Mesendoderm (in vitro differentiated cells): ENCODE results near the gene SIN3B.

ENCODE experiments used
- DNase-seq: peaks from one replicate; pipeline ENCODE4 v3.0.0; 2013
- H2AK5ac ChIP-seq: 2 replicates; pipeline ENCODE4 v1.6.1; 2013; ENCODE audit warnings: low read length, inconsistent platforms
- H2BK120ac ChIP-seq: 2 replicates; pipeline ENCODE4 v1.6.1; 2013; ENCODE audit warnings: low read depth, mild to moderate bottlenecking, low read length, moderate library complexity, mixed read lengths
- H2BK15ac ChIP-seq: replicated peaks from 2 replicates; pipeline ENCODE4 v1.6.1; 2013; ENCODE audit warnings: low read depth, mild to moderate bottlenecking, moderate library complexity
- H2BK5ac ChIP-seq: 2 replicates; pipeline ENCODE4 v1.6.1; 2013; ENCODE audit warnings: low read length, inconsistent platforms
- H3K18ac ChIP-seq: 2 replicates; pipeline ENCODE4 v1.6.1; 2013; ENCODE audit warnings: mild to moderate bottlenecking, low read length, mixed read lengths
- H3K23ac ChIP-seq: one replicate; pipeline ENCODE4 v1.6.1; 2013; ENCODE audit warnings: low read length
- H3K27ac ChIP-seq: 2 replicates; pipeline ENCODE4 v1.5.1; 2013; ENCODE audit warnings: low read depth, mild to moderate bottlenecking, inconsistent platforms, low read length, moderate library complexity
- H3K27me3 ChIP-seq: 2 replicates; pipeline ENCODE4 v1.6.1; 2013; ENCODE audit warnings: low read length, control low read depth, mild to moderate bottlenecking, inconsistent platforms; ENCODE audit not compliant: insufficient read depth, poor library complexity
- H3K36me3 ChIP-seq: 2 replicates; pipeline ENCODE4 v1.6.1; 2013; ENCODE audit warnings: low read length, inconsistent platforms; ENCODE audit not compliant: control insufficient read depth, insufficient read depth
- H3K4ac ChIP-seq: one replicate; pipeline ENCODE4 v1.6.1; 2013; ENCODE audit warnings: low read depth, mild to moderate bottlenecking, low read length, moderate library complexity
- H3K4me1 ChIP-seq: 2 replicates; pipeline ENCODE4 v1.6.1; 2013; ENCODE audit warnings: low read depth, low read length, inconsistent platforms; ENCODE audit not compliant: control insufficient read depth
- H3K4me2 ChIP-seq: 2 replicates; pipeline ENCODE4 v1.6.1; 2013; ENCODE audit warnings: low read length
- H3K4me3 ChIP-seq: 2 replicates; pipeline ENCODE4 v1.5.1; 2013; ENCODE audit warnings: mild to moderate bottlenecking, low read length
- H3K56ac ChIP-seq: one replicate; pipeline ENCODE4 v1.6.1; 2013; ENCODE audit warnings: low read length
- H3K79me1 ChIP-seq: 2 replicates; pipeline ENCODE4 v1.6.1; 2013; ENCODE audit warnings: low read length, inconsistent platforms
- H3K79me2 ChIP-seq: 2 replicates; pipeline ENCODE4 v1.6.1; 2013; ENCODE audit warnings: mild to moderate bottlenecking, low read length; ENCODE audit not compliant: control insufficient read depth, insufficient read depth
- H3K9ac ChIP-seq: 2 replicates; pipeline ENCODE4 v1.6.1; 2013; ENCODE audit warnings: low read length, inconsistent platforms
- H4K5ac ChIP-seq: one replicate; pipeline ENCODE4 v1.6.1; 2013; ENCODE audit warnings: low read length
- H4K8ac ChIP-seq: one replicate; pipeline ENCODE4 v1.6.1; 2013; ENCODE audit warnings: low read depth, mild to moderate bottlenecking, control low read depth, low read length, moderate library complexity
- WGBS: extraction: QIAGEN DNeasy Blood & Tissue Kit; methylation state at CpG from one replicate; pipeline ENCODE4 v1.1.7; 2013; ENCODE audit warnings: low lambda C conversion rate, missing lambda C conversion rate; ENCODE audit not compliant: insufficient coverage; ENCODE audit errors: extremely low coverage; 5-methylcytosine and 5-hydroxymethylcytosine counted together

The SIN3B gene

GRCh38 chr19:16921766-16922591 is 92.8 kb downstream of the SIN3B start:
- Histone ChIP-seq H3K4me2 (no peak overlapping the region), H3K27me3 (no peaks in the 10 kb centered on the region), H3K4ac (no peak overlapping the region), H3K36me3 (no peaks in the 10 kb centered on the region), H3K79me1 (no peaks in the 10 kb centered on the region), H3K18ac (no peak overlapping the region), H3K4me1 (no peaks in the 10 kb centered on the region), H4K8ac (no peak overlapping the region), H2BK15ac (no peak overlapping the region), H4K5ac (no peak overlapping the region), H3K4me3 (no peak overlapping the region), H2BK120ac (no peak overlapping the region), H2BK5ac (no peak overlapping the region), H3K56ac (no peak overlapping the region), H2AK5ac (no peak overlapping the region), H3K27ac (no peak overlapping the region), H3K23ac (no peak overlapping the region), H3K79me2 (no peaks in the 10 kb centered on the region), H3K9ac (no peak overlapping the region)
- DNase-seq = no peak
- no CpG with 5 or more reads among the region's 21 CpGs for WGBS

GRCh38 chr19:16922592-16922934 is 93.4 kb downstream of the SIN3B start:
- H3K18ac ChIP-seq = no peak overlapping the region
- no peak overlapping the region for H3K9ac ChIP-seq
- no peaks in the 10 kb centered on the region for H3K79me2 ChIP-seq
- H3K4me1 ChIP-seq = no peaks in the 10 kb centered on the region
- H3K23ac ChIP-seq = no peak overlapping the region
- no peak overlapping the region for H3K4ac ChIP-seq
- H3K4me3 ChIP-seq = no peak overlapping the region
- no peak overlapping the region for H2BK5ac ChIP-seq
- no peaks in the 10 kb centered on the region for H3K27me3 ChIP-seq
- H2AK5ac ChIP-seq = no peak overlapping the region
- H2BK120ac ChIP-seq = no peak overlapping the region
- no peak for DNase-seq
- no peaks in the 10 kb centered on the region for H3K79me1 ChIP-seq
- no CpG with 5 or more reads among the region's 1 CpG for WGBS
- H4K8ac ChIP-seq = no peak overlapping the region
- H2BK15ac ChIP-seq = no peak overlapping the region
- H3K4me2 ChIP-seq = no peak overlapping the region
- H4K5ac ChIP-seq = no peak overlapping the region
- no peak overlapping the region for H3K56ac ChIP-seq
- no peaks in the 10 kb centered on the region for H3K36me3 ChIP-seq
- H3K27ac ChIP-seq = no peak overlapping the region

- H2BK5ac ChIP-seq = no peak overlapping the region
- no peak overlapping the region for H3K4me3 ChIP-seq
- H3K36me3 ChIP-seq = no peaks in the 10 kb centered on the region
- no peaks in the 10 kb centered on the region for H3K79me2 ChIP-seq
- no peak overlapping the region for H3K9ac ChIP-seq
- DNase-seq = no peak
- no peak overlapping the region for H3K4ac ChIP-seq
- no peak overlapping the region for H2BK120ac ChIP-seq
- H2BK15ac ChIP-seq = no peak overlapping the region
- no peak overlapping the region for H3K23ac ChIP-seq
- no peak overlapping the region for H4K8ac ChIP-seq
- no peak overlapping the region for H2AK5ac ChIP-seq
- no peaks in the 10 kb centered on the region for H3K27me3 ChIP-seq
- H3K79me1 ChIP-seq = no peaks in the 10 kb centered on the region
- no peak overlapping the region for H3K27ac ChIP-seq
- H4K5ac ChIP-seq = no peak overlapping the region
- no peak overlapping the region for H3K56ac ChIP-seq
- no CpG with 5 or more reads among the region's 13 CpGs for WGBS
- H3K4me1 ChIP-seq = no peaks in the 10 kb centered on the region
- no peak overlapping the region for H3K18ac ChIP-seq
- H3K4me2 ChIP-seq = no peak overlapping the region
These were observed 93.8 kb downstream of the SIN3B start for GRCh38 chr19:16922949-16923348.

DNA sequence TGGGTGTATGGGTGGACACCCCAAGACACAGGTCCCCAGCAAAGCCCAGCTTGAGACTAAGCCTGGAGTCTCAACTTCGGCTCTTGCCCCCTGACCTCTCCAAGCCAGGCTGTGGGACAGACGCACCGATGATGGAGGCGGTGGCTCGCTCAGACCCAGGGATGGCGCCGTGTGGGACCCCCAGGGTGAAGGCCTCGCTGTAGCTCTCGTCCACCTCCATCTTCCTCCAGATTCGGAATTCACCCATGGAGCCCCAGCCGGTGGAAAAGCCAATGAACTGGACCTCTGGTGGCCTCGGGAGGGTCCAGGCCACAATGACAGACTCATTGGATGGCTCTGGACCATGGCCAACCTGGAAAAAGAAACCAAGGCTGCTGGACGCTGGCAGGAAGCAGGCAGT is 98.7 kb downstream of the SIN3B start:
- no peaks in the 10 kb centered on the region for H3K27me3 ChIP-seq
- H4K5ac ChIP-seq = no peak overlapping the region
- no peak overlapping the region for H4K8ac ChIP-seq
- no peak overlapping the region for H2BK5ac ChIP-seq
- H2BK120ac ChIP-seq = no peak overlapping the region
- no CpG with 5 or more reads among the region's 13 CpGs for WGBS
- H3K36me3 ChIP-seq = no peaks in the 10 kb centered on the region
- H3K4ac ChIP-seq = no peak overlapping the region
- no peaks in the 10 kb centered on the region for H3K79me1 ChIP-seq
- no peak overlapping the region for H3K18ac ChIP-seq
- H3K9ac ChIP-seq = no peak overlapping the region
- no peak overlapping the region for H3K56ac ChIP-seq
- H3K4me3 ChIP-seq = no peak overlapping the region
- H3K4me2 ChIP-seq = no peak overlapping the region
- no peak for DNase-seq
- H2BK15ac ChIP-seq = no peak overlapping the region
- H3K23ac ChIP-seq = no peak overlapping the region
- H3K4me1 ChIP-seq = no peaks in the 10 kb centered on the region
- H3K27ac ChIP-seq = no peak overlapping the region
- H2AK5ac ChIP-seq = no peak overlapping the region
- no peaks in the 10 kb centered on the region for H3K79me2 ChIP-seq

DNA sequence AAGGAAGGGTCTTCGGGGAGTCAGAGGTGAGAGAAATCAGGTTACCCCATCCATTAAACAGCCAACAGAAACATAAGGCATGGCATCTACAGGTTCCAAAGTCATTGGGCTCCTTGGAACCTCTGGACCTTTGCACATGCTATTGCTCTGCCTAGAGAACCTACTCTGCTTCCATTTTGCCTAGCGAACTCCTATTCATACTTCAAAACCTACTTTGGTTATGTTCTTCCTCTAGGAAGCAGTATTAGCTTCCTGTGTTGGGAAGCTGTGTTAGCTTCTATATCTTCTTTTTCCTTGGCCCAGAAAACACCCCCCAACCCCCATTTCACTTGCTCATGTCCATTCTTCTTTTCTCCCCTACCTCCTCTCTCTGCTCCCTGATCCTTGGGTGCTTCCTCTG is 99.2 kb downstream of the SIN3B start:
- no peaks in the 10 kb centered on the region for H3K27me3 ChIP-seq
- H3K4me2 ChIP-seq = no peak overlapping the region
- WGBS = no CpG with 5 or more reads among the region's 2 CpGs

DNA sequence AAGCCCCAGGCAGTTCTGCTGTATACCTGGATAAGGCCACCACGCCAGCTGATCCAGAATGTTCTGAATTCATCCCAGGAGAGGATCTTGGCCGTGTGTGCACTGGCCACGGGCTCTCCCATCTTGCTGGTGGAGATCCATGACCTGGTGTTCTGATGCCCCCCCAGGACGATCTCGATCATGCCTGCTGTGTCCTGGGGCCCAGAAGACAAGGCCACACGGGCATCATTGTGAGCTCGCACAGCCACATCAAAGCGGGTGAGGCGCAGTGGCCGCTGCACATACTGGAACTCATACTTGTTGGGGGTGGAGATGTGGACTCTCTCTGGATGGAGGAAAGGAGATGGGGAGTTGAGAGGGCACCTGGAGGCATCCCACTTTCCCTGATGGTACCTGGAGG is 99.7 kb downstream of the SIN3B start:
- Histone ChIP-seq H3K79me2 (no peaks in the 10 kb centered on the region), H3K9ac (no peak overlapping the region), H3K36me3 (no peaks in the 10 kb centered on the region), H3K79me1 (no peaks in the 10 kb centered on the region), H4K8ac (no peak overlapping the region), H2BK15ac (no peak overlapping the region), H4K5ac (no peak overlapping the region), H3K56ac (no peak overlapping the region), H3K4ac (no peak overlapping the region), H3K27ac (no peak overlapping the region), H2AK5ac (no peak overlapping the region), H3K4me3 (no peak overlapping the region), H3K23ac (no peak overlapping the region), H3K4me1 (no peaks in the 10 kb centered on the region), H2BK120ac (no peak overlapping the region), H3K18ac (no peak overlapping the region), H3K4me2 (no peak overlapping the region), H3K27me3 (no peaks in the 10 kb centered on the region), H2BK5ac (no peak overlapping the region)
- no peak for DNase-seq
- WGBS = no CpG with 5 or more reads among the region's 10 CpGs

More for the DNA sequence above, 99.2 kb downstream of the SIN3B start:
- Histone ChIP-seq H3K18ac (no peak overlapping the region), H2BK5ac (no peak overlapping the region), H3K36me3 (no peaks in the 10 kb centered on the region), H2AK5ac (no peak overlapping the region), H3K79me1 (no peaks in the 10 kb centered on the region), H3K27ac (no peak overlapping the region), H4K8ac (no peak overlapping the region), H3K4me1 (no peaks in the 10 kb centered on the region), H3K56ac (no peak overlapping the region), H3K23ac (no peak overlapping the region), H2BK120ac (no peak overlapping the region), H2BK15ac (no peak overlapping the region), H4K5ac (no peak overlapping the region), H3K4me3 (no peak overlapping the region), H3K4ac (no peak overlapping the region), H3K9ac (no peak overlapping the region), H3K79me2 (no peaks in the 10 kb centered on the region)
- no peak for DNase-seq
